GM12891 (cell line): ENCODE data around the gene MAN1A2.

ENCODE experiments used
- DNase-seq: peaks from one replicate; pipeline ENCODE4 v3.0.0; 2011; ENCODE audit warnings: low spot score; ENCODE audit not compliant: insufficient read length
- FAIRE-seq: peaks from 2 replicates; lab custom pipeline; 2011; peaks lifted over from hg19 to GRCh38; lab: Jason Lieb, UNC
- PAX5 ChIP-seq: IDR thresholded peaks from 2 replicates; pipeline ENCODE4 v1.6.1; 2011; ENCODE audit warnings: low read length, moderate library complexity, mild to moderate bottlenecking; ENCODE audit not compliant: insufficient read depth, severe bottlenecking
- POLR2A ChIP-seq: IDR thresholded peaks from 2 replicates; pipeline ENCODE4 v1.6.1; 2011; ENCODE audit warnings: low read depth, low read length, control low read depth
- POLR2AphosphoS5 ChIP-seq: IDR thresholded peaks from 2 replicates; pipeline ENCODE4 v1.6.1; 2011; ENCODE audit warnings: low read depth, low read length, control low read depth
- POU2F2 ChIP-seq: IDR thresholded peaks from 2 replicates; pipeline ENCODE4 v1.6.1; 2011; ENCODE audit warnings: low read depth, mild to moderate bottlenecking, control low read depth, low read length, moderate library complexity
- SPI1 ChIP-seq: IDR thresholded peaks from 2 replicates; pipeline ENCODE4 v1.6.1; 2011; ENCODE audit warnings: low read depth, low read length, control low read depth
- TAF1 ChIP-seq: IDR thresholded peaks from 2 replicates; pipeline ENCODE4 v1.6.1; 2011; ENCODE audit warnings: low read depth, low read length, control low read depth

MAN1A2 gene

DNA sequence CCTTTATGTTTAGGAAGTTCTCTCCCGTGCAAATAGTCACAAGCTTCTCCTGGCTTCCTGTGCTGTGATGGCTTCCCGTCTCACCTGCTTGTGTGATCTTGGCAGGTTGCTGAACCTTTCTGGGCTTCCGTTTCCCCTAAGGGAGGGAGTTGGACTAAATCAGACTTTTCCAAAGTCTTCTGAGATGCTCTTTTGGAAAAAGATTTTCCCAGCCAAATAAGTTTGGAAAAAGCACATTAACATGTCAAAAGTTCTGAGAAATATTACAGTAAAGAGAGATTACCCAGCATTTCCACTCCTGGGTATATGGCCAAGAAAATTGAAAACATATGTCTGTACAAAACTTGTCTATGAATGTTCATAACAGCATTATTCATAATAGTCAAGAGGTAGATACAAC, 202.6 kb downstream of the MAN1A2 start:
- TF ChIP-seq TAF1 (no peak), SPI1 (no peak)
- DNase-seq (no peak), FAIRE-seq (no peak)

- DNase-seq (no peak), FAIRE-seq (no peak)
- no peak for TF ChIP-seq TAF1
- TF ChIP-seq SPI1: no peak
- TF ChIP-seq POLR2A: no peak
- TF ChIP-seq POU2F2: no peak
- no peak for TF ChIP-seq POLR2AphosphoS5
- no peak for TF ChIP-seq PAX5
These were observed 203.8 kb downstream of the MAN1A2 start for GRCh38 chr1:117570988-117571409.

DNA sequence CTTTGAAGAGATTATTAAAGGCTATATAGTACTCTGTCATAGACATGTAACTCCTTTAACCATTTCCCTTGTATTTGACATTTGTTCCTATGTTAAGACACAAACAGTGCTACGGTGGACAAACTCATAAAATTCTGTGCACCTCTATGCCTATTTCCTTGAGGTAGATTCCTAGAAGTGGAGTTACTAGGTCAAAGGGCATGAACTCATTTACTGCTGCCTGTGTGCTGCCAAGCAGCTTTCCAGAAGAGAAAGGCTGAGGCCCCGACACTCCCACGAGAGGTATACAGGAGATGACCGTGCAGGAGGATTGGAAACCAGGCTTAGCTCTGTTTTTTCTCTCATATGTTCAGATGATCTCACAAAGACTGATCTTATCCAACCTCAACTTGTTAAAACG, 204.2 kb downstream of the MAN1A2 start:
- FAIRE-seq: no peak
- TF ChIP-seq POLR2AphosphoS5 (no peak), POLR2A (no peak), PAX5 (no peak), POU2F2 (no peak), SPI1 (no peak), TAF1 (no peak)
- DNase-seq: no peak

GRCh38 chr1:117572546-117572945, 205.3 kb downstream of the MAN1A2 start:
- no peak for TF ChIP-seq TAF1
- TF ChIP-seq SPI1: peak; percentile 85
- DNase-seq: no peak
- FAIRE-seq: peak; percentile 73

- FAIRE-seq (no peak), DNase-seq (no peak)
- no peak for TF ChIP-seq PAX5
- no peak for TF ChIP-seq POLR2AphosphoS5
- TF ChIP-seq POLR2A: no peak
- no peak for TF ChIP-seq SPI1
- TF ChIP-seq POU2F2: no peak
- no peak for TF ChIP-seq TAF1
These were observed 206.3 kb downstream of the MAN1A2 start for GRCh38 chr1:117573386-117574023.

DNA sequence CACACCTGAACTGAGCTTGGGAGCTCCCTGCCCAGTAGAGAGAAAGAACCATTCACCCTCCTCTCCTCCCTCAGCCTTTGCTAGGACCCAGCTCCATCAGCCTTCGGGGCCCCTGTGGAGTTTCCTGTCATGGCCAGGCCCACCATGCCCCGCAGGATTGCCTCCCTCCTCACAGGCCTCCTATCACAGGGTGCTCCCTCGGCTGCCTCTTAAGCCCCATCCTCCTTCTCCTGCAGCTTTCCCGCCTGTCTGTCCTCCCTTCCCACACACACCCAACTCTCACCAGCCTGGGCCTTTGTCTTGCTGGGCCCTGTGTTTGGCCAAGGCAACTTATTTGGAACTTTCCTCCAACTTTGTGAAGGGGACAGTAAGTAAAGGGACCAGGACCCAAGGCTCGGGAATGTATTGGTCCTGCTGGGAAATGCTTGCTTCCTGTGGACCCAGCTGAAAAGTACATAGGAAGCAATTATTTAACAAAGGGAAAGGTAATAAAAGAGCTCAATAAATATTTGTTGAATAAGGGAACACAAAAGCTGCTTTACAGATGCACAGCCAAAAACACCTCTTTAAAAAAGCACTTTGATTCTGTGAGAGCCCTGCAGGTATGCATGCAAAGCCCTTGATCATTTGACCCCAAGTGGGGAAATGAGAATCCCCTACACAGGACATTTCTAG, 207.0 kb downstream of the MAN1A2 start:
- FAIRE-seq: no peak
- no peak for DNase-seq
- TF ChIP-seq POLR2AphosphoS5 (no peak), POLR2A (no peak), PAX5 (no peak), SPI1 (no peak), POU2F2 (no peak), TAF1 (no peak)

GRCh38 chr1:117575586-117576225, 208.5 kb downstream of the MAN1A2 start:
- DNase-seq: no peak
- FAIRE-seq: no peak
- no peak for TF ChIP-seq POU2F2
- TF ChIP-seq TAF1: no peak
- TF ChIP-seq POLR2AphosphoS5: no peak
- no peak for TF ChIP-seq POLR2A
- TF ChIP-seq SPI1: no peak
- no peak for TF ChIP-seq PAX5

- FAIRE-seq: no peak
- DNase-seq: no peak
- no peak for TF ChIP-seq PAX5
- no peak for TF ChIP-seq POLR2A
- TF ChIP-seq TAF1: no peak
- no peak for TF ChIP-seq SPI1
- no peak for TF ChIP-seq POU2F2
- TF ChIP-seq POLR2AphosphoS5: no peak
These were observed 209.0 kb downstream of the MAN1A2 start for GRCh38 chr1:117576236-117576635.

- FAIRE-seq: no peak
- DNase-seq: no peak
These were observed 210.1 kb downstream of the MAN1A2 start for GRCh38 chr1:117577191-117577885.

More at GRCh38 chr1:117577191-117577885, 210.1 kb downstream of the MAN1A2 start:
- TF ChIP-seq TAF1 (no peak), POU2F2 (no peak), SPI1 (no peak), POLR2AphosphoS5 (no peak), POLR2A (no peak), PAX5 (no peak)
